ENCODE results near the gene CLEC2A.

CLEC2A gene

DNA sequence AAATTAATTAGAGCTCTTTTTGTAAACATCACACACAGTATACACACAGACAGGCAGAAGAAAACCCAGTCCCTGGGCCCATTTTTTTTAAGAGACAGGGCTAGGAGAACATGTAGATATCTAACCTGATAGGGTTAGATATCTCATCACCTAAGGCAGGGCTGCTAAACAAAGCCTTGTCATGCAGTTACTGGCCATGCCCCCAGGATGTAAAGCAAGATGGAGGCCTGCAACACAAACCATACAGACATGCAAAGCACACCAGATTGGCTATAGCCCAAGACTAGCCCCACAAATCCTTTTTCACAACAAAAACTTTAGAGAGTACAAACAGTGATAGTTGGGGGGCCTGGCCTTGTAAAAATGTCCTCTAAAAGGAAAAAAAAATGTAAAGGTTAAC is 20.5 kb downstream of the CLEC2A start:
- Histone ChIP-seq H3K27ac (no peak overlapping the region), H3K4me3 (ENCODE audit: low read depth, low read length) (no peak overlapping the region), H3K27me3 (replicated peaks) (no peaks in the 10 kb centered on the region), H3K36me3 (replicated peaks) (no peaks in the 10 kb centered on the region)
- in situ Hi-C loops (cut with HindIII; ENCODE audit: low pct_ligation_motif_present, low sequenced_read_pairs): no loop called here
- TF ChIP-seq, protein P1, sequence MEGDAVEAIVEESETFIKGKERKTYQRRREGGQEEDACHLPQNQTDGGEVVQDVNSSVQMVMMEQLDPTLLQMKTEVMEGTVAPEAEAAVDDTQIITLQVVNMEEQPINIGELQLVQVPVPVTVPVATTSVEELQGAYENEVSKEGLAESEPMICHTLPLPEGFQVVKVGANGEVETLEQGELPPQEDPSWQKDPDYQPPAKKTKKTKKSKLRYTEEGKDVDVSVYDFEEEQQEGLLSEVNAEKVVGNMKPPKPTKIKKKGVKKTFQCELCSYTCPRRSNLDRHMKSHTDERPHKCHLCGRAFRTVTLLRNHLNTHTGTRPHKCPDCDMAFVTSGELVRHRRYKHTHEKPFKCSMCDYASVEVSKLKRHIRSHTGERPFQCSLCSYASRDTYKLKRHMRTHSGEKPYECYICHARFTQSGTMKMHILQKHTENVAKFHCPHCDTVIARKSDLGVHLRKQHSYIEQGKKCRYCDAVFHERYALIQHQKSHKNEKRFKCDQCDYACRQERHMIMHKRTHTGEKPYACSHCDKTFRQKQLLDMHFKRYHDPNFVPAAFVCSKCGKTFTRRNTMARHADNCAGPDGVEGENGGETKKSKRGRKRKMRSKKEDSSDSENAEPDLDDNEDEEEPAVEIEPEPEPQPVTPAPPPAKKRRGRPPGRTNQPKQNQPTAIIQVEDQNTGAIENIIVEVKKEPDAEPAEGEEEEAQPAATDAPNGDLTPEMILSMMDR (IDR thresholded peaks at IDR 0.05; ENCODE audit: low read depth, low read length, missing control alignments): no peak
- DNase-seq: no peak

GRCh38 chr12:9910716-9911421 is 21.3 kb downstream of the CLEC2A start:
- in situ Hi-C loops (cut with HindIII; ENCODE audit: low pct_ligation_motif_present, low sequenced_read_pairs): no loop called here
- Histone ChIP-seq H3K36me3 (replicated peaks) (no peaks in the 10 kb centered on the region), H3K27ac (no peak overlapping the region), H3K4me3 (ENCODE audit: low read depth, low read length) (no peak overlapping the region), H3K27me3 (replicated peaks) (no peaks in the 10 kb centered on the region)
- TF ChIP-seq, protein P1 (IDR thresholded peaks at IDR 0.05; ENCODE audit: low read depth, low read length, missing control alignments): no peak
- DNase-seq: no peak

GRCh38 chr12:9909724-9910123 is 22.4 kb downstream of the CLEC2A start:
- Histone ChIP-seq H3K4me3 (ENCODE audit: low read depth, low read length) (no peak overlapping the region), H3K27ac (no peak overlapping the region), H3K36me3 (replicated peaks) (no peaks in the 10 kb centered on the region), H3K27me3 (replicated peaks) (no peaks in the 10 kb centered on the region)
- in situ Hi-C loops (cut with HindIII; ENCODE audit: low pct_ligation_motif_present, low sequenced_read_pairs): no loop called here
- TF ChIP-seq, protein P1 (IDR thresholded peaks at IDR 0.05; ENCODE audit: low read depth, low read length, missing control alignments): no peak
- DNase-seq: no peak

GRCh38 chr12:9908350-9908749 is 23.8 kb downstream of the CLEC2A start:
- Histone ChIP-seq H3K4me3 (ENCODE audit: low read depth, low read length) (no peak overlapping the region), H3K27ac (no peak overlapping the region), H3K27me3 (replicated peaks) (no peaks in the 10 kb centered on the region), H3K36me3 (replicated peaks) (no peaks in the 10 kb centered on the region)
- in situ Hi-C loops (cut with HindIII; ENCODE audit: low pct_ligation_motif_present, low sequenced_read_pairs): no loop called here
- TF ChIP-seq, protein P1 (IDR thresholded peaks at IDR 0.05; ENCODE audit: low read depth, low read length, missing control alignments): no peak
- DNase-seq: no peak

- Histone ChIP-seq H3K4me3 (ENCODE audit: low read depth, low read length) (no peak overlapping the region), H3K36me3 (replicated peaks) (no peaks in the 10 kb centered on the region), H3K27me3 (replicated peaks) (no peaks in the 10 kb centered on the region), H3K27ac (no peak overlapping the region)
- TF ChIP-seq, protein P1 (IDR thresholded peaks at IDR 0.05; ENCODE audit: low read depth, low read length, missing control alignments): no peak
- DNase-seq: no peak
- in situ Hi-C loops (cut with HindIII; ENCODE audit: low pct_ligation_motif_present, low sequenced_read_pairs): no loop called here
These were observed 24.4 kb downstream of the CLEC2A start for GRCh38 chr12:9907769-9908168.

DNA sequence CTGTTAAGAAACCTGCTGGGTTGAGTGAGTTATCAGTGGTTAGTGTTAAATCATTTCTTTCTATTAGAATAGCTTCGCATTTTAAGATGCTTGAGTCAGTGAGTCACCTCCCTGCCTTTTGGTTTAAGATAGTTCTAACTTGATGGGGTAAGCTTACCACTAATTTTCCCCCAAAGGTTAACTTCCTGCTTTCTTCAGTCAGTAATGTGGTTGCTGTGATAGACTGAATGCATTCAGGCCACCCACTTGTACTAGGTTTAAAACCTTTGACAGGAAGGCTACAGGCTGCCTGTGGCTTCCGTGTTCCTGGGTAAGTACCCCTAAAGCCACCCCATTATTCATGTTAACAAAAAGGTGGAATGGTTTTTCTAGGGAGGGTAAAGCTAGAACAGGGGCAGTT is 25.3 kb downstream of the CLEC2A start:
- no peak overlapping the region for H3K27ac ChIP-seq
- no peak overlapping the region for H3K4me3 ChIP-seq (ENCODE audit: low read depth, low read length)
- H3K27me3 ChIP-seq (replicated peaks): no peaks in the 10 kb centered on the region
- no peak for DNase-seq
- no peaks in the 10 kb centered on the region for H3K36me3 ChIP-seq (replicated peaks)
- in situ Hi-C loops (cut with HindIII; ENCODE audit: low pct_ligation_motif_present, low sequenced_read_pairs): no loop called here
- TF ChIP-seq, protein P1 (IDR thresholded peaks at IDR 0.05; ENCODE audit: low read depth, low read length, missing control alignments): no peak

All from brain microvascular endothelial cell (primary cell).